ENCODE measurements around the gene ADGRL1. TPM values are rescaled to one million over a fixed set of nuclear protein-coding genes. Genes with fewer than 3 reads are reported as not detected.
"Not testable (repeated sequence)": the region's sequence is repeated elsewhere in the genome, so short reads cannot be mapped to it uniquely, and the experiment has no call there.

Gene ADGRL1
- total and polyA plus RNA-seq, 9 of the 15 experiments (the other 6 are each of a cell fraction or from before 2014, with no cell fraction given), result 0.14 to 37.0 (median 8.6) TPM

DNA sequence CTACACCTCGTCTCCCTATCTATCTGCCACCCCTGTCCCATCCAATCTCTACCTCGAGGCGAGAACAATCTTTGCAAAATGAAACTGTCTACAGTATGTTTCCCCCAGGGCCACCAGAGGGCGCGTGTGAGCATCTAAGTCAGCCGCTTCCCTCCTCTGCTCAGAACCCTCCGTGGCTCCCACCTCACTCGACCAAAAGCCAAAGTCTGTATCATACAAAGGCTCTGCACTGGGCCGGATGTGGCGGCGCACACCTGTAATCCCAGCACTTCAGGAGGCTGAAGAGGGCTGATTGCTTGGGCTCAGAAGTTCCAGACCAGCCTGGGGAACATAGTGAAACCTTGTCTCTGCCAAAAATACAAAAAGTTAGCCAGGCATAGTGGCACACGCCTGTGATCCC, 9.9 kb downstream of the ADGRL1 start (continued):
- peak; percentile 91 for TF ChIP-seq RBM25 (IDR thresholded peaks at IDR 0.05; ENCODE audit: low read depth, low read length, severe bottlenecking)
- TF ChIP-seq HDAC2 (IDR thresholded peaks at IDR 0.05), result peak; percentile 28; the same call in 1 of the 2 replicates
- peak; percentile 51; the same call in 1 of the 2 replicates for TF ChIP-seq SMAD4 (CRISPR knock-in tag; conservative IDR thresholded peaks at IDR 0.05)

DNA sequence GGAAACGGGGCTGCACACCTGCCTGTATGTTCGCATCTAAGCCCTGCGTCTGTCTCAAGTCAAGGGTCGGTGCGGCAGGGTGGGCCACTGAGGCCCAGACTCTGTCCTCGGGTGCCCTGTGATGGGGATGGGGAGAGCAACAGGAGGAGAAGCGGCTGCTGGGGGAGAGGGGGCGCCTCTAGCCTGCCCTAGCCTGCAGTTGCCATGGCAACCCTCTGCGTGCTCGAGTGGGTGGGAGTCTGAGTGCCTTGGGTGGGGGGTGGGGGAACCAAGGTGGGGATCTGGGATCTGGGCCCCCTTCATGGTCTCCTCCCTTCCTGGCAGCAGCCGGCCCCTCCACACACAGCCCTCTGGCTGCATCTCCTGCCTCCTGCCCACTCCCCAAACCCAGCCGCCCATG, 10.8 kb downstream of the ADGRL1 start:
- not testable (repeated sequence) for H3K79me2 ChIP-seq (ENCODE audit: control insufficient read depth, insufficient read depth, low read length)

DNA sequence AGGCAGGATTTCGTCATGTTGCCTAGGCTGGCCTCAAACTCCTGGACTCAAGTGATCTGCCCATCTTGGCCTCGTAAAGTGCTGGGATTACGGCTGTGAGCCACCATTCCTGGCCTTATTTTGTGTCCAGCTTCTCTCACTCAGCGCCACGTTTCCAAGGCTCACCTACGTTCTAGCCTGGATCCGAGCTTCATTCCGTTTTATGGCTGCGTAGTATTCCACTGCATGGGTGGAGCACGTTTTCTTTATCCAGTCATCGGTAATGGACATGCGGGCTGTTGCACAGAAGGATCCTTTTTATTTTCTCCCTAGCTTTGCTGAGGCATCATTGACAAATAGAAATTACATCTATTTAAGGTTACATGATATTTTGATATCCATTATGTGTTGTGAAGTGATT, 16.6 kb downstream of the ADGRL1 start:
- no peaks in the 10 kb centered on the region for H3K9me3 ChIP-seq (replicated peaks; ENCODE audit: control insufficient read depth, insufficient read depth, low read depth, low read length)
- no peak overlapping the region for H3K4me3 ChIP-seq
- H3K4me2 ChIP-seq (ENCODE audit: insufficient read depth, low read length), result no peak overlapping the region
- FAIRE-seq, result no peak
- no peak overlapping the region for H2AFZ ChIP-seq (ENCODE audit: low read depth, low read length)
- CTCF ChIA-PET (ENCODE audit: low intra/inter-chr PET ratio), result no interaction called here
- no peak overlapping the region for H3K9ac ChIP-seq (ENCODE audit: insufficient read depth in 1 of 2, low read depth in 2 of 2, low read length in 2 of 2)
- H3K36me3 ChIP-seq (ENCODE audit: control insufficient read depth, insufficient read depth, low read length), result no peaks in the 10 kb centered on the region
- no peak for DNase-seq (ENCODE audit: extremely low read depth in 1 of 4, low spot score in 3 of 4)
- in situ Hi-C loops (cut with MboI) (no loop called here), intact Hi-C loops (cut with micrococcal nuclease) (no loop called here)
- peaks cover 5 to 13% of the 10 kb centered on the region in 2 experiments; a peak in 4 of 5 replicates for H3K4me1 ChIP-seq (replicated peaks in 1 of 2; ENCODE audit: control insufficient read depth in 2 of 2, insufficient read depth in 2 of 2, low read length in 2 of 2)
- POLR2A ChIA-PET, result no interaction called here
- H3K79me2 ChIP-seq (ENCODE audit: control insufficient read depth, insufficient read depth, low read length), result no peaks in the 10 kb centered on the region; the same call in 2 of the 3 replicates
- ATAC-seq, result no peak
- no peak overlapping the region for H3K27ac ChIP-seq (ENCODE audit: extremely low read depth, low read depth, low read length)
- no TSS peak for BruUV-seq (replicated peaks)
- no peaks in the 10 kb centered on the region for H3K27me3 ChIP-seq (ENCODE audit: control insufficient read depth in 2 of 2, insufficient read depth in 2 of 2, low read length in 2 of 2)
- WGBS (ENCODE audit: insufficient coverage, low coverage, missing lambda C conversion rate), result 90% methylated on average over 12 of the region's 12 CpGs
- TF ChIP-seq ZNF174 (CRISPR knock-in tag; IDR thresholded peaks at IDR 0.05) (no peak), ZNF146 (CRISPR knock-in tag; IDR thresholded peaks at IDR 0.05; ENCODE audit: unreplicated experiment) (peak; percentile 60)
- no peaks in the 10 kb centered on the region; the same call in 1 of the 2 replicates for H4K20me1 ChIP-seq (replicated peaks; ENCODE audit: control insufficient read depth, insufficient read depth, low read length)
- peaks cover 3% of the 10 kb centered on the region for H3K9me1 ChIP-seq (ENCODE audit: control insufficient read depth, insufficient read depth, low read length)

More for the DNA sequence above, 10.8 kb downstream of the ADGRL1 start:
- H3K27ac ChIP-seq (ENCODE audit: extremely low read depth, low read depth, low read length); FAIRE-seq; POLR2A ChIA-PET; H3K27me3 ChIP-seq (ENCODE audit: control insufficient read depth in 2 of 2, insufficient read depth in 2 of 2, low read length in 2 of 2); H3K4me3 ChIP-seq; H3K36me3 ChIP-seq (ENCODE audit: control insufficient read depth, insufficient read depth, low read length); BruUV-seq (replicated peaks); DNase-seq (ENCODE audit: extremely low read depth in 1 of 4, low spot score in 3 of 4); H2AFZ ChIP-seq (ENCODE audit: low read depth, low read length); H4K20me1 ChIP-seq (replicated peaks; ENCODE audit: control insufficient read depth, insufficient read depth, low read length); H3K9me3 ChIP-seq (replicated peaks; ENCODE audit: control insufficient read depth, insufficient read depth, low read depth, low read length); ATAC-seq; H3K9ac ChIP-seq (ENCODE audit: insufficient read depth in 1 of 2, low read depth in 2 of 2, low read length in 2 of 2); H3K9me1 ChIP-seq (ENCODE audit: control insufficient read depth, insufficient read depth, low read length); H3K4me2 ChIP-seq (ENCODE audit: insufficient read depth, low read length); H3K4me1 ChIP-seq (replicated peaks in 1 of 2; ENCODE audit: control insufficient read depth in 2 of 2, insufficient read depth in 2 of 2, low read length in 2 of 2): not testable (repeated sequence)
- WGBS (ENCODE audit: insufficient coverage, low coverage, missing lambda C conversion rate), result 81% methylated on average over 8 of the region's 12 CpGs
- CTCF ChIA-PET (ENCODE audit: low intra/inter-chr PET ratio), result interaction anchor here (1.4 kb wide), 1 partner anchor 124 kb away, joined by 5 read pairs; no protein-coding TSS in a partner anchor
- in situ Hi-C loops (cut with MboI) (loop anchor here (5.0 kb wide), 2 partner anchors 152 to 282 kb away; partner anchors contain the start of gene PTGER1), intact Hi-C loops (cut with micrococcal nuclease) (loop anchor here (10.0 kb wide), 1 partner anchor 290 kb away; no protein-coding TSS in a partner anchor)
- TF ChIP-seq RFX1 (IDR thresholded peaks at IDR 0.05), result peak; percentile 69

DNA sequence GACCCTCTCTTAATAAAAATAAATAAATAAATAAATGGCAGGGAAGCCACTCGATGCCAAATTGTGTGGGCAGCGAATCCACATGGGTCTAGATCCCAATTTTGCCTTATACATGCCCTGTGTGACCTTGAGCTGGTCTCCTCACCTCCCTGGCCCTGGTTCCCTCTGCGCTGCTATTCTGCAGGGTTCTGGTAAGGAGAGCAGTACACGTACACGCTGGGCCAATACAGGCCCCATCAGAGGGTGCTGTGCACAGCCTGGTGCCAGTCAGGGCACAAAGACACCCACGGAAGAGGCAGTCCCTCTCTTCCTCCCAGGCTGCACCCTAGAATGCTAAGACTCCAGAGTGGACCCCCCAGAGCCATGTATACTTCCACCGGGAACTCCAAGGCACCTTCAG, 17.9 kb downstream of the ADGRL1 start:
- 79% methylated on average over 7 of the region's 7 CpGs for WGBS (ENCODE audit: insufficient coverage, low coverage, missing lambda C conversion rate)
- Histone ChIP-seq H3K9ac (ENCODE audit: insufficient read depth in 1 of 2, low read depth in 2 of 2, low read length in 2 of 2) (peak overlapping the region in 1 of 2 experiments; percentile 81; a peak in 2 of 4 replicates), H3K4me1 (replicated peaks in 1 of 2; ENCODE audit: control insufficient read depth in 2 of 2, insufficient read depth in 2 of 2, low read length in 2 of 2) (peaks cover 5 to 19% of the 10 kb centered on the region in 2 experiments; a peak in 4 of 5 replicates), H3K27ac (ENCODE audit: extremely low read depth, low read depth, low read length) (peak overlapping the region; percentile 50; the same call in 1 of the 3 replicates)
- BruUV-seq (replicated peaks); H3K27me3 ChIP-seq (ENCODE audit: control insufficient read depth in 2 of 2, insufficient read depth in 2 of 2, low read length in 2 of 2); in situ Hi-C loops (cut with MboI); H3K9me1 ChIP-seq (ENCODE audit: control insufficient read depth, insufficient read depth, low read length); H3K9me3 ChIP-seq (replicated peaks; ENCODE audit: control insufficient read depth, insufficient read depth, low read depth, low read length); DNase-seq (ENCODE audit: extremely low read depth in 1 of 4, low spot score in 3 of 4); H3K4me3 ChIP-seq; FAIRE-seq; H3K36me3 ChIP-seq (ENCODE audit: control insufficient read depth, insufficient read depth, low read length); POLR2A ChIA-PET; H4K20me1 ChIP-seq (replicated peaks; ENCODE audit: control insufficient read depth, insufficient read depth, low read length); H2AFZ ChIP-seq (ENCODE audit: low read depth, low read length); ATAC-seq; H3K4me2 ChIP-seq (ENCODE audit: insufficient read depth, low read length); CTCF ChIA-PET (ENCODE audit: low intra/inter-chr PET ratio); intact Hi-C loops (cut with micrococcal nuclease); H3K79me2 ChIP-seq (ENCODE audit: control insufficient read depth, insufficient read depth, low read length): not testable (repeated sequence)
